Measurements from ENCODE around the gene IGSF5. TPM values are rescaled to one million over a fixed set of nuclear protein-coding genes. Genes with fewer than 3 reads are reported as not detected.

Gene IGSF5
- total RNA-seq, 2 experiments from 2014 or later = not detected

GRCh38 chr21:39849014-39849655, 104.2 kb downstream of the IGSF5 start:
- Histone ChIP-seq H3K79me2 (ENCODE audit: insufficient read depth, low read depth, low read length) (no peaks in the 10 kb centered on the region), H3K4me1 (ENCODE audit: insufficient read depth, low read length, poor library complexity, severe bottlenecking) (no peaks in the 10 kb centered on the region), H2AFZ (ENCODE audit: low read length) (no peak overlapping the region), H3K4me3 (ENCODE audit: low read depth, low read length, poor library complexity, severe bottlenecking) (no peak overlapping the region), H3K4me2 (ENCODE audit: low read length) (no peak overlapping the region), H3K9me3 (ENCODE audit: low read length) (no peaks in the 10 kb centered on the region), H4K20me1 (ENCODE audit: insufficient read depth, low read length) (no peaks in the 10 kb centered on the region), H3K9me2 (ENCODE audit: insufficient read depth, low read length) (no peaks in the 10 kb centered on the region), H3K27ac (ENCODE audit: low read depth, low read length, poor library complexity, severe bottlenecking) (no peak overlapping the region), H3K36me3 (ENCODE audit: insufficient read depth, low read length) (no peaks in the 10 kb centered on the region)
- intact Hi-C loops (cut with micrococcal nuclease; ENCODE audit: unreplicated experiment) = no loop called here
- TF ChIP-seq CTCF (conservative IDR thresholded peaks at IDR 0.05; ENCODE audit: low read length) (no peak), EZH2phosphoT487 (IDR thresholded peaks at IDR 0.05; ENCODE audit: borderline replicate concordance, low read depth, low read length) (no peak)
- no peak for DNase-seq (ENCODE audit: low spot score)
- BruUV-seq (replicated peaks) = no TSS peak
- CTCF ChIA-PET (ENCODE audit: unreplicated experiment) = no interaction called here
- POLR2A ChIA-PET = no interaction called here

- no peaks in the 10 kb centered on the region for H3K4me1 ChIP-seq (ENCODE audit: insufficient read depth, low read length, poor library complexity, severe bottlenecking)
- H2AFZ ChIP-seq (ENCODE audit: low read length) = no peak overlapping the region
- H3K4me2 ChIP-seq (ENCODE audit: low read length) = no peak overlapping the region
- no peaks in the 10 kb centered on the region for H3K79me2 ChIP-seq (ENCODE audit: insufficient read depth, low read depth, low read length)
- ChIA-PET POLR2A (no interaction called here), CTCF (ENCODE audit: unreplicated experiment) (no interaction called here)
- intact Hi-C loops (cut with micrococcal nuclease; ENCODE audit: unreplicated experiment) = no loop called here
- BruUV-seq (replicated peaks) = no TSS peak
- no peaks in the 10 kb centered on the region for H4K20me1 ChIP-seq (ENCODE audit: insufficient read depth, low read length)
- H3K36me3 ChIP-seq (ENCODE audit: insufficient read depth, low read length) = no peaks in the 10 kb centered on the region
- no peak overlapping the region for H3K27ac ChIP-seq (ENCODE audit: low read depth, low read length, poor library complexity, severe bottlenecking)
- no peaks in the 10 kb centered on the region for H3K9me3 ChIP-seq (ENCODE audit: low read length)
- no peak for DNase-seq (ENCODE audit: low spot score)
- TF ChIP-seq EZH2phosphoT487 (IDR thresholded peaks at IDR 0.05; ENCODE audit: borderline replicate concordance, low read depth, low read length) (no peak), CTCF (conservative IDR thresholded peaks at IDR 0.05; ENCODE audit: low read length) (no peak)
- no peak overlapping the region for H3K4me3 ChIP-seq (ENCODE audit: low read depth, low read length, poor library complexity, severe bottlenecking)
- no peaks in the 10 kb centered on the region for H3K9me2 ChIP-seq (ENCODE audit: insufficient read depth, low read length)
Measured at GRCh38 chr21:39850333-39850732, 105.3 kb downstream of the IGSF5 start.

- no peak overlapping the region for H3K4me3 ChIP-seq (ENCODE audit: low read depth, low read length, poor library complexity, severe bottlenecking)
- H3K79me2 ChIP-seq (ENCODE audit: insufficient read depth, low read depth, low read length) = no peaks in the 10 kb centered on the region
- intact Hi-C loops (cut with micrococcal nuclease; ENCODE audit: unreplicated experiment) = no loop called here
- H3K9me3 ChIP-seq (ENCODE audit: low read length) = no peaks in the 10 kb centered on the region
- no peak overlapping the region for H2AFZ ChIP-seq (ENCODE audit: low read length)
- POLR2A ChIA-PET = interaction anchor here (0.6 kb wide), 1 partner anchor 534 kb away, joined by 3 read pairs; no protein-coding TSS in a partner anchor
- CTCF ChIA-PET (ENCODE audit: unreplicated experiment) = no interaction called here
- H4K20me1 ChIP-seq (ENCODE audit: insufficient read depth, low read length) = no peaks in the 10 kb centered on the region
- BruUV-seq (replicated peaks) = no TSS peak
- DNase-seq (ENCODE audit: low spot score) = no peak
- no peaks in the 10 kb centered on the region for H3K36me3 ChIP-seq (ENCODE audit: insufficient read depth, low read length)
- no peak overlapping the region for H3K4me2 ChIP-seq (ENCODE audit: low read length)
- no peaks in the 10 kb centered on the region for H3K9me2 ChIP-seq (ENCODE audit: insufficient read depth, low read length)
- no peak overlapping the region for H3K27ac ChIP-seq (ENCODE audit: low read depth, low read length, poor library complexity, severe bottlenecking)
- H3K4me1 ChIP-seq (ENCODE audit: insufficient read depth, low read length, poor library complexity, severe bottlenecking) = no peaks in the 10 kb centered on the region
- TF ChIP-seq EZH2phosphoT487 (IDR thresholded peaks at IDR 0.05; ENCODE audit: borderline replicate concordance, low read depth, low read length) (no peak), CTCF (conservative IDR thresholded peaks at IDR 0.05; ENCODE audit: low read length) (no peak)
Measured at GRCh38 chr21:39851002-39851618, 106.1 kb downstream of the IGSF5 start.
